Endometrial microvascular endothelial cells (primary cell): ENCODE results near the gene THADA. TPM values are rescaled to one million over a fixed set of nuclear protein-coding genes. Genes with fewer than 3 reads are reported as not detected.

Source experiments
- in situ Hi-C: cut with HindIII; loops from 2 replicates; pipeline ENCODE4 v1.10.0; 2017; ENCODE audit warnings: low sequenced_read_pairs, low pct_unique_long_range_greater_than_20kb; ENCODE audit errors: inconsistent ontology term
- total RNA-seq: library from RNA; depleted of rRNA; stranded (reverse); fragments of >200 nt; gene quantifications from one replicate; pipeline ENCODE4 v1.2.3, GENCODE V29; 2015; ENCODE audit errors: inconsistent ontology term

The THADA gene
- total RNA-seq, 1 donor from 2014 or later, result 24.1 TPM

GRCh38 chr2:43221124-43221762, 374.6 kb downstream of the THADA start:
- in situ Hi-C loops, result loop anchor here (5.0 kb wide), 1 partner anchor 49 kb away; no protein-coding TSS in a partner anchor

DNA sequence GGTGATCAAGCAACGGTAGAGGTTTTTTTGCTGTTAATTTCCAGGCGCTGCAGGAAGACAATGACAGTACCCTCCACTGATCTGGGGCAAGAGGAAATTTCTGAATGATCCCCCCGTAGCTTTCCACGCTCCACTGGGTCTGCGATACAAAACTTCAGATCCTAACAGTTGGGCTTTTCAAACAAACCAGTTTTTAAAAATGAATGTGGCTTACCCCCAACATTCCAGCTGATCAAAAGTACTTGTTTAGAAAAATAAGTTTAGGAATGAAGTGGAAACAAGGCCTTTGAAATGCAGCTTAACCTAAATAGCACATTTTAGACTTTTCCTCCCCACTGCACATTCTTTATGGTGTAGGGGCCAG, 375.1 kb downstream of the THADA start:
- in situ Hi-C loops, result loop anchor here (5.0 kb wide), 1 partner anchor 48 kb away; no protein-coding TSS in a partner anchor

DNA sequence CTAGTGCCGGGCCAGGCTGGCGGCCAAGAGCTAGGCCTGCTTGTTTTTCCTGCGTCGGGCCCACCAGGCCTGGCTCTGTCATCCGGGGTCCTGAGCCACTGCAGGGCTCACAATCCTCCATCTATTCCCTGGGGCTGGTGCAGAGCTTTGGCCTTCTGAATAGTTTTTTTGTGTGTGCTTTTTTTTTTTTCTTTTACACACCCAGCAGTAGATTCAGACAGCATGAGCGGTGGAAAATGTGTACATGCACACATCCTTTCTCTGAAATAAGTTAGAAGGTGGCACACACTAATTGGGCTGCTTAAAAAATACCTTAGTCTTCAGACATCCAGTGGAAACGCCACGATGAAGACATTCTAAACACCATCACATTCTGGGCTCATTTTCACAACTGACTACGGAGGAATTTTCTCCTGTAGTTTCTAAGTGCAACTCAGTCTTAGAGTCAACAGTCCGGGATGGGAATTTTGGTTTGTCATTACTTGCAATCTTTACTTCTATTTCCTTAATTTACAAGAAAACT, 375.5 kb downstream of the THADA start:
- in situ Hi-C loops, result loop anchor here (5.0 kb wide), 1 partner anchor 48 kb away; no protein-coding TSS in a partner anchor

DNA sequence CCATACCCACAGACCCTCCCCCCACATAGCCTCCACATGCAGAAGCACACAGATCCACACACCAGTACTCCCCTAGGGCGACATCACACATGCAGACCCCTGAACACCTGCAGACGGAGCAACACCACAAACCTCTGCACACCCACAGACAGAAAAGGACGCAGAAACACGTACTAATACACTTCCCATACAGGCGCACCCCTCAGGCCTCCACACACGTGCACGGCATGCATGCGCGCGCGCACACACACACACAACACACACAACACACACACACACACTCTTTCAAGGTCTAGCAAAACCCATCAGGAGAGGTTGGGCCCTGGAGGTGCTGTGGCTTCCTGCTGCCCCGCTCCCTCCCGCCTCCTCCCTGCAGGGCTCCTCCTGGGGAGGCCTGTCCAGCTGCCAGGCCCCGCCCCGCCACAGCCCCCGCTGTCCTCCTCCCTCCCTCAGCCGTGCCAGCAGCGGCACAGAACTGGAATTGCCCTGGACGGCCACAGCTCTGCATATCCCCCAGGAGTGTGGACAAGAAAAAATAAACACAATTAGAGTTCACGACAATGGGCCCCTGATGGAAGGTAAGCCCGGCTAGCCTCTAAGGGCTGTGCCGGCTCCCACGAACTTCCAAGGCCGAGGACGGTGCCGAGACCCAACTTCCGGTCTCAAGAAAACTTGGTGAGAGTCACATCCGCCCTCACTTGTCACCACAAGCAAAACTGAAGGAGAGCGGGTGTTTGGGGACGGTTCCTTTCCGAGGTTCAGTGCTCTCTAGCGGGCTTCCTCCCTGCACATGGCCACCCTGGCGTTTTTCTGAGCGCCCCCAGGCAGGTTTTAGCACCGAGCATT, 376.2 kb downstream of the THADA start:
- in situ Hi-C loops, result loop anchor here (5.0 kb wide), 1 partner anchor 47 kb away; no protein-coding TSS in a partner anchor

GRCh38 chr2:43218702-43219382, 377.0 kb downstream of the THADA start:
- in situ Hi-C loops, result no loop called here

DNA sequence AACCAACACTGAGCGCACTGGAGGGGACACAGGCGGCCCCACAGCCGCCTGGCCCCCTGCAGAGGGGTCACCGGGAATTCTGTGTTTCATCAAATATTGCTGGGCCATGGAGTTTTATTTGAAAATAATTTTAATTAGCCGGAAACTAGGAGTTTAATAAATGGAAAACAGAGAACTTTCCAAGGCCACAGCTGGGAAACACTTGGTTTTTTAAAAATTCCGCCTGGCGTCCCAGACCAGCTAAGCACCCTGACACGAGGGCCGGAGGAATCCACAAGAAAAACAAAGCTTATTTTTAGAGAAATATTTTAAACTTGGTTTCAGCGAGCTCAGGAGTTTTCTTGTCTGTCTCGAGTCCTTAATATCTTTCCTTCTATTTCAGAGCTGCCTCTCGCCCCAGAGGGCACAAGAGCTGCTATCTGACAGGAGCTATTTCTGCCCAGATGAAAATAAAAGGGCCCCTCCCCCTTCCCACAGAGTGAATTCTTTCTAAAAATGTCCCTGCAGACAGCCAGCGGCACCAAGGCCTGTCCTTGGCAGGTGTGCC, 377.6 kb downstream of the THADA start:
- in situ Hi-C loops, result no loop called here

GRCh38 chr2:43217228-43218154, 378.3 kb downstream of the THADA start:
- in situ Hi-C loops, result no loop called here

- in situ Hi-C loops, result no loop called here
These were observed 379.2 kb downstream of the THADA start for GRCh38 chr2:43216629-43217028.

GRCh38 chr2:43215673-43216255, 380.1 kb downstream of the THADA start:
- in situ Hi-C loops, result no loop called here

- in situ Hi-C loops, result no loop called here
These were observed 381.6 kb downstream of the THADA start for GRCh38 chr2:43214253-43214652.

- in situ Hi-C loops, result no loop called here
These were observed 382.9 kb downstream of the THADA start for GRCh38 chr2:43212931-43213330.

DNA sequence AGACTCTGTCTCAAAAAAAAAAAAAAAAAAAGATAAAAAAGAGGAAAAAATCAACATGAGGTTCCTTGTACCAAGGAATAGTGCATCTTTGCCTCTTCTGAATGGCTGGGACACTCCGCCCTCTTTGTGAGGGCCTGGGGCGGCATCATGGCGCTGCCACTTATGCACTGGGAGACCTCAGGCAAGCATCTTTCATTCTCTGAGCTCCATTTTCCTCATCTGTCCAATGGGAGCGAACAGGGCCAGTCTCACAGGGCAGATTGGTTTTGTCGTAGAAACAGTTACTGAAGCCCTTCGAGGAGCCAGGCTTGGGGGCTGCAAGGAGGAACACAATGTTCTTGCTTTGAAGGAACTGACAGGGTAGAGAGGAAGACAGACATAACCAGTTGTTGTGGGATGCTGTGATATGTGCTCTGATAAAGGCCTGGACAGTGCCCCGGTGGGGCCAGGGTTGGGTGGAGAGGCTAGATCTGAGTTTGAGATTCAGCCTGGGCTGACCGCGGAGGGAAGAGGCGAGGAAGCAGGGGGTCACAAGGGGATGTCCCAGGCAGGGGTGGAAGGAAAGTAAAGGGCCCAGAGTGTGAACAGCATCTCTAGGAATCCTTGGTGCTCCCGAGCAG, 383.5 kb downstream of the THADA start:
- in situ Hi-C loops, result no loop called here

- in situ Hi-C loops, result no loop called here
These were observed 385.2 kb downstream of the THADA start for GRCh38 chr2:43210467-43211303.

DNA sequence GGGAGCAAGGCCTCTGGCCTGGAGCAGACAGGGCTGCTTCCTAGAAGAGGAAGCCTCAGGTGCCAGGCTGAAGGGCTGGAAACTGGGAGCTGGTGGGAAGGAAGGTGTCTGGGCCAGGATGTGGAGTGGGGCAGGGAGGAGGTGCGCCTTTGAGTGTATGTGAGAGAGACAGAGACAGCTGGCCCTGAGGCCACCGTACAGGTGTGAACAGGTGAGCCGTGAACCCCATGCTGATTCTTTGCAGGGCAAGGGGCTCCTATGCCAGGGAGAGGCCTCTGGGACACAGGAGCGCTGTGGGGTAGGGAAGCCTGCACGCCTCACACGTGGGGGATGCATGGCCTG, 385.7 kb downstream of the THADA start:
- in situ Hi-C loops, result no loop called here

DNA sequence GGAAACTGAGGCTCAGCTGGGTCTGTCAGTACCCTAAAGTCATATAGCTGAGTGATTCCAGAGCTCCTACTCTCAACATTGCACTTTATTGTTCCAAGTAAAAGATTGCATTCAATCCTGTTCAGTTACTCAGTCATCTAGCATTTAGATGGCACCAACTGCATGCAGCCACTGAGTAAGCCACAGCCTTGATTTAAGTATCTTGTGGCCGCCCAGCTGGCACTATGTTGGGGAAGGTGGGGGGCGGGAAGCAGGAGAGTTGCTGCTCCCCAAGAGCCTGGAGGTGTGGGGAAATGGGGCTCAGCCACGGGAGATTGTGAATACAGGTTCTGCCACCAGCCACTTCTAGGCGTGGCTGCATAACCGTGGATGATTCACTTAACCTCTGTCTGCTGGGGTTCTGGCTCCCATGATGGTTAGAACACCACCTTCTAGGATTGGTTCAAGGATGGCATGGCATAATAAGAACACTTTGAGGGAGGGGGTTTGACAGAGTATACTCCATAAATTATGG, 386.6 kb downstream of the THADA start:
- in situ Hi-C loops, result no loop called here

GRCh38 chr2:43207553-43208300, 388.1 kb downstream of the THADA start:
- in situ Hi-C loops, result no loop called here
